LNCaP clone FGC (cell line): ENCODE data around the gene ALAS1.

Source experiments
- DNase-seq: peaks from one replicate; pipeline ENCODE4 v3.0.0-alpha.2; 2011; ENCODE audit warnings: low read depth
- H3K4me3 ChIP-seq: 2 replicates; pipeline ENCODE4 v1.5.1; 2011; ENCODE audit warnings: mild to moderate bottlenecking, low read depth, low read length, control low read depth
- TF ChIP-seq, protein P1 (sequence below): IDR thresholded peaks from 2 replicates; pipeline ENCODE4 v1.5.1; 2012; ENCODE audit warnings: mild to moderate bottlenecking; ENCODE audit not compliant: control insufficient read depth, insufficient read depth; ENCODE audit errors: extremely low read depth

Gene ALAS1

DNA sequence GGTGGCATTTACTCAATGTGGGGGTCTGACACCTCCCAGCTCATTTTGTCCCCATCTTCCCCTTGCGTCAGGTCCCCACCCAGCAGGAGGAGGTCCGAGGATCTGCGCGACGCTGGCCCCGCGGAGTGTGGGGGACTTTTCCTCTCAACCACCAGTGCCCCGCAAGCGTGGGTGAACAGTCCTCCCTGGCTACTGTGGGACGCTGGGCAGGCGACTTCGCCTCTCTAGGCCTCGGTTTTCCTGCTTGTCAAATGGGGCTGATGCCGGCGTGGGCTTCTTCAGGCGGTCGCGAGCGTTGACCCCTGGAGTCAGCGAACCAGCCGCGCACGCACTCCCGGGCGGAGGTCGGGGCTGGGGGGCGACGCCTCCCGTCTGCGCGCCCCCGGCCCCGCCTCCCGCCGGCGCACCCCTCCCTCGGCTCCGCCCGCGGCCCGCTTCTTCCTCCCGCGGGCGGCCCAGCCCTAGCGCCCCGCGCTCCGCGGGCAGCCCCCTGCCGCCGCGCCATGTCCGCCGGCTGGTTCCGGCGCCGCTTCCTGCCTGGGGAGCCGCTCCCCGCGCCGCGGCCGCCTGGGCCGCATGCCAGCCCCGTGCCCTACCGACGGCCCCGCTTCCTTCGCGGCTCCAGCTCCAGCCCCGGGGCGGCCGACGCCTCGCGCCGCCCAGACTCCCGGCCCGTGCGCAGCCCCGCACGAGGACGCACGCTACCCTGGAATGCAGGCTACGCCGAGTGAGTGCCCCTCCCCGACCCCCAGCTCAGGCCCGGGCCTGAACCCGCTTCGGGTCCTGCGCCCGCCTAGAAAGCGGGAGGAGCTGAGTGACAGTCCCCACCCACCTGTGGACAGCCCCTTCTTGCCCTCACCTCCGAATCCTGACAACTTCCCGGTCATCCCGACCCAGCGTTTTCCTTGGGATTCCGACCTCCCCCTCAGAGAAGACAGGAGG, 47.6 kb downstream of the ALAS1 start, which contains the start of gene PPM1M:
Gene PPM1M (plus strand): TSS at position 438 of the 942 bp plus-strand sequence. CDS start 66 bp downstream, at position 504.
- peak within 1 kb of the TSS; percentile 37 for H3K4me3 ChIP-seq
- no peak for DNase-seq
- TF ChIP-seq, protein P1, sequence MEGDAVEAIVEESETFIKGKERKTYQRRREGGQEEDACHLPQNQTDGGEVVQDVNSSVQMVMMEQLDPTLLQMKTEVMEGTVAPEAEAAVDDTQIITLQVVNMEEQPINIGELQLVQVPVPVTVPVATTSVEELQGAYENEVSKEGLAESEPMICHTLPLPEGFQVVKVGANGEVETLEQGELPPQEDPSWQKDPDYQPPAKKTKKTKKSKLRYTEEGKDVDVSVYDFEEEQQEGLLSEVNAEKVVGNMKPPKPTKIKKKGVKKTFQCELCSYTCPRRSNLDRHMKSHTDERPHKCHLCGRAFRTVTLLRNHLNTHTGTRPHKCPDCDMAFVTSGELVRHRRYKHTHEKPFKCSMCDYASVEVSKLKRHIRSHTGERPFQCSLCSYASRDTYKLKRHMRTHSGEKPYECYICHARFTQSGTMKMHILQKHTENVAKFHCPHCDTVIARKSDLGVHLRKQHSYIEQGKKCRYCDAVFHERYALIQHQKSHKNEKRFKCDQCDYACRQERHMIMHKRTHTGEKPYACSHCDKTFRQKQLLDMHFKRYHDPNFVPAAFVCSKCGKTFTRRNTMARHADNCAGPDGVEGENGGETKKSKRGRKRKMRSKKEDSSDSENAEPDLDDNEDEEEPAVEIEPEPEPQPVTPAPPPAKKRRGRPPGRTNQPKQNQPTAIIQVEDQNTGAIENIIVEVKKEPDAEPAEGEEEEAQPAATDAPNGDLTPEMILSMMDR: no peak

DNA sequence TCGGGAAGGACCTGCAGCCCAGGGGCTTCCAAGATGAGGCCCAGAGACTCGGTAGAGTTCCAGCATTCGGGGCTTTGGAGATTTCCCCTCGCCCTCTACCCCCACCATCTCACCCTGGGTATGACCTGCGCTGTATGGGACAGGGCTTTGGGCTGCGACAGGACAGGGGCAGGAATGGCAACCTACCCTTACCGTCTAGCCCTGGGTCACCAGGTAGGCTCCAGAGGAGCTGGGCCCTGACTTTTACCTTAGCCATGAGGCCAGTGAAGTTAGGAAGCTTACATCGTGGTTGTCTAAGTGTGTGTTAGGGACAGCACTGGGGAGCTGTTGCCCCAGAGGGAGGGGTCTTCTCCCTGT, 48.3 kb downstream of the ALAS1 start:
- peak overlapping the region; percentile 37 for H3K4me3 ChIP-seq
- DNase-seq: no peak
- TF ChIP-seq, protein P1: no peak

DNA sequence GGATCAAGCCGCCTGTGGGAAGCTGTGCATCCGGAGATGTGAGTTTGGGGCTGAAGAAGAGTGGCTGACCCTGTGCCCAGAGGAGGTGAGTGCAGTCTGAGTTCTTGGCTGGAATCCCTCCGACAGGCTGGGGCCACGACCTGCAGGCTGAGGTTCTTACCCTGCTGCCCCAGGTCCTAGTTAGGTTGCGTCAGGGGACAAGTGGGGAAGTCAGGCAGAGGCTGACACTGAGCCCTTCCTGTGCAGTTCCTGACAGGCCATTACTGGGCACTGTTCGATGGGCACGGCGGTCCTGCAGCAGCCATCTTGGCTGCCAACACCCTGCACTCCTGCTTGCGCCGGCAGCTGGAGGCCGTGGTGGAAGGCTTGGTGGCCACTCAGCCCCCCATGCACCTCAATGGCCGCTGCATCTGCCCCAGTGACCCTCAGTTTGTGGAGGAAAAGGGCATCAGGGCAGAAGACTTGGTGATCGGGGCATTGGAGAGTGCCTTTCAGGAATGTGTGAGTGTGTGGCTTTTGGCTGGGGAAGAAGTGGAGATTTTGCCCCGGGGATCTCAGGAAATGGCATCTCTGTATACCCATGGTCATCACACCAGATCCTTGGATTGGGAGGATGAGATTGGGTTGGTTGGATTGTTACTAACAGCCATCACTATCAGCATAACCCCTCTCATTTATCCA, 48.9 kb downstream of the ALAS1 start:
- DNase-seq: no peak
- H3K4me3 ChIP-seq: no peak overlapping the region
- TF ChIP-seq, protein P1: no peak

DNA sequence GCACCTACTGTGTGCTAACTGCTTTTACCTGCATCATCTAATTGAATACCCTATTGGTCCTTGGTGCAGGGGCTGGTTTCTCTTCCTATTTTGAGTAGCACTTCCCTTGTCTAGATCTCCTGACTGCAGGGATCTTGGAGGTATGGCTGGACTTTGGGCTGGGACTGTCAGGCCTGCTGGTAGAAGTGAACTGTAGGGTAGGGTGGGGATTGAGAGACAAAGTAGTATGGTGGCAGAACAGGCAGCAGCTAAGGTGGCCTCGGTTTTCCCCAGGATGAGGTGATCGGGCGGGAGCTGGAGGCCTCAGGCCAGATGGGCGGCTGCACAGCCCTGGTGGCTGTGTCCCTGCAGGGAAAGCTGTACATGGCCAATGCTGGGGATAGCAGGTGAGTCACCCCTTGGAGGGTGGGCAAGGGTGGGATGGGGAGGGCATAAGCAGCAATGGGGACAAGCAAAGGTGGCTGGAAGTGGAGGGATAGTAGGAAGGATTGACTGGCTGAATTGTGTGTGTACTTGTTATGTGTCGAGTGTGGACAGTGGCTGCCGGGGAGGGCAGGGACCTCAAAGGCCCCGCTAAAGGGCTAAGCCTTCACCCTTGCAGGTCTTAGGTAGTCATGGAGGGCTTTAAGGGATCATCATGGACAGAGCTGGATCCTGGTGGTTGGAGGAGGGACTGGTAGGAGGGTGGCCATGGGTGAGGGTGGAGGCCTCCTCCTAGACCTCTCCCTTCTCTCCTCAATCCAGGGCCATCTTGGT, 49.6 kb downstream of the ALAS1 start:
- no peak overlapping the region for H3K4me3 ChIP-seq
- TF ChIP-seq, protein P1: no peak
- no peak for DNase-seq

DNA sequence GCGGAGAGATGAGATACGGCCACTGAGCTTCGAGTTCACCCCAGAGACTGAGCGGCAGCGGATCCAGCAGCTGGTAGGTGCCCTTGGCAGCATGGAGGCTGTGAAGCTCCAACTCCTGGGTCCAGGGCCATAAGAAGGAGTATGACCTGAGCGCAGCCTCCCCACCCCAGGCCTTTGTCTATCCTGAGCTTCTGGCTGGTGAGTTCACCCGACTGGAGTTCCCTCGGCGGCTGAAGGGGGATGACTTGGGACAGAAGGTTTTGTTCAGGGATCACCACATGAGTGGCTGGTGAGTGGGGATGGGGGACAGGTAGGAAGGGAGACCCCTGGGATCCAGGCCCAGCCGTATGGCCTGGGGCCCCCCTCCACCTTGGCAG, 50.2 kb downstream of the ALAS1 start:
- H3K4me3 ChIP-seq: no peak overlapping the region
- no peak for DNase-seq
- TF ChIP-seq, protein P1: no peak

DNA sequence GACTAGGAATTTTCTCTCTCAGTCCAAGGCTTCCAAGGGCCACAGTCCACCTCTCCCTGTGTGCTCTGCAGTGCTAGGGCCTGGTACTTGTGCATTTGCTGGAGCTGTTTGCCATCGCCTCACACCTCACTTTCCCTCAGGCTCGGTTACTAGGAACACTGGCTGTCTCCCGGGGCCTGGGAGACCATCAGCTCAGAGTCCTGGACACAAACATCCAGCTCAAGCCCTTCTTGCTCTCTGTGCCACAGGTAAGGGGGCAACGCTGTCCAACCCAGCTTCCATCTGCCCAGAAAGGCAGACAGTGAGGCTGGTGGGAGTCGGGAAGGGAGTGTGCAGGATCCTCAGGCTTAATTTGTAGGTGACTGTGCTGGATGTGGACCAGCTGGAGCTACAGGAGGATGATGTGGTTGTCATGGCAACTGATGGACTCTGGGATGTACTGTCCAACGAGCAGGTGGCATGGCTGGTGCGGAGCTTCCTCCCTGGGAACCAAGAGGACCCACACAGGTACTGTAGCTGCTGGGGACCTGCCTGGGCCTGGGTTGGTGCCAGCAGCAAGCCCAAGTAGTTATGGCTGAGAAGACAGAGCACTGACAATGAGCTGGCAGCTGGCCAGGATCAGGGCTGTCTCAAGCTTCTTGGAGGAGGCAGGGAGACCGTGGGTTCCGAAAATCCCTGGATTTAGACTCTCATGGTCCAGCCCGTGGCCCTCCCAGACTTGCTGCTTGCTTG, 51.0 kb downstream of the ALAS1 start:
- no peak for DNase-seq
- TF ChIP-seq, protein P1: no peak
- no peak overlapping the region for H3K4me3 ChIP-seq
